ENCODE data around the gene HBA2.
"Not testable (repeated sequence)": the region's sequence is repeated elsewhere in the genome, so short reads cannot be mapped to it uniquely, and the experiment has no call there.

HBA2 gene

GRCh38 chr16:160691-161190, 11.9 kb upstream of the HBA2 start:
- no peak overlapping the region for H3K4me3 ChIP-seq (ENCODE audit: low read length)
- no peak for DNase-seq (ENCODE audit: low read depth)
- TF ChIP-seq CTCF (IDR thresholded peaks at IDR 0.05; ENCODE audit: insufficient read depth, low read depth, low read length, missing control alignments) = no peak

- no peak for TF ChIP-seq CTCF (IDR thresholded peaks at IDR 0.05; ENCODE audit: insufficient read depth, low read depth, low read length, missing control alignments)
- DNase-seq (ENCODE audit: low read depth) = no peak
These were observed 10.2 kb upstream of the HBA2 start for GRCh38 chr16:162271-162991.

GRCh38 chr16:163139-163538, 9.5 kb upstream of the HBA2 start:
- not testable (repeated sequence) for H3K4me3 ChIP-seq (ENCODE audit: low read length); DNase-seq (ENCODE audit: low read depth)

More at GRCh38 chr16:162271-162991, 10.2 kb upstream of the HBA2 start:
- no peak overlapping the region for H3K4me3 ChIP-seq (ENCODE audit: low read length)

GRCh38 chr16:163696-164095, 9.0 kb upstream of the HBA2 start:
- DNase-seq (ENCODE audit: low read depth); H3K4me3 ChIP-seq (ENCODE audit: low read length): not testable (repeated sequence)

- DNase-seq (ENCODE audit: low read depth); H3K4me3 ChIP-seq (ENCODE audit: low read length): not testable (repeated sequence)
These were observed 8.4 kb upstream of the HBA2 start for GRCh38 chr16:164134-164823.

GRCh38 chr16:164827-165538, 7.7 kb upstream of the HBA2 start:
- no peak for TF ChIP-seq CTCF (IDR thresholded peaks at IDR 0.05; ENCODE audit: insufficient read depth, low read depth, low read length, missing control alignments)
- DNase-seq (ENCODE audit: low read depth) = no peak
- H3K4me3 ChIP-seq (ENCODE audit: low read length) = no peak overlapping the region

- H3K4me3 ChIP-seq (ENCODE audit: low read length) = no peak within 1 kb of the TSS
- DNase-seq (ENCODE audit: low read depth) = peak; percentile 26
- TF ChIP-seq CTCF (IDR thresholded peaks at IDR 0.05; ENCODE audit: insufficient read depth, low read depth, low read length, missing control alignments) = no peak
These were observed 6.9 kb upstream of the HBA2 start, which contains the start of gene HBM for GRCh38 chr16:165539-166374. Gene HBM (plus strand): TSS chr16:165978. CDS start chr16:165998, 20 bp downstream.

Data from epithelial cell of esophagus (primary cell).